HG02973 (cell line): ENCODE data around the gene NXPE3.
"Not testable (repeated sequence)": the region's sequence is repeated elsewhere in the genome, so short reads cannot be mapped to it uniquely, and the experiment has no call there.

Experiments
- ATAC-seq: cut with Tn5 transposase; IDR thresholded peaks from one replicate; pipeline ENCODE4 v1.9.1; 2021; ENCODE audit warnings: moderate library complexity; ENCODE audit not compliant: unreplicated experiment

The NXPE3 gene

DNA sequence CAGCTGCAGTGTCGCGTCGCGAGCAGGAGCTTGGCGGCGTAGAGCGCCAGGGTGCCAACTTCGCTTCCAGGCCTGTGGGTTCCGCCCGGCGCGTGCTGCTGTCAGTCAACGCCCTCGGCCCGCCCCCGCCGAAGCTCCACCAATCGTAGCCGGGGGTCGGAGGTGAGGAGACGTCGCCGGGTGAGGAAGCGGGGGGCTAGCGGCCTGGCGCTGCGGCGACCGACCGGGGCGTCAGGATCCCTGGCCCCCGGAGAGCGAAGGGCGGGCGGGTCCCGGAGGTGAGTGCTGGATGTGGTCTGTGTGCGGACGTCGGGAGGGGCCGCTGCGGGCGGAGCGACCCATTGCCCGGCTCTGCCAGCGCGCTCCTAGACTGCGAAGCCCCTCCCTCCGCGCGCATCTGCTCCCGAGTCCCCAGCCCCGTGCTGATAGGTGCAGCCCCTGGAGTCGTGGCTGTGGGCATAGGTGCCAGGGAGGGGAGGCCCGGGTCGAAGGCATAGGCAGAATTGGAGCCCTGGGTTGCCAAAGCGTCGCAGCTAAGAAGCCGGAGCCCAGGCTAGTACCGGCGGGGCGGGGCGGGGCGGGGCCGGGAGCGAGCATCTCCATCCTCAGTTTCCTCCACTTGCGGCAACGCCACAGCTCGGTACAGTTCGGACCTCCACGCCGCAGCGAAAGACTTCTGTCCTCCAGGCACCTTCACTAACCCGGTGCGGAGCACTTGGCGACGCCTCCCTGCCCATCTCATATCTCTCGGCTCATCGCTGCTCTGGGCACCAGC lies at the start of gene NXPE3:
NXPE3 (plus strand) TSS at position 165 of the 775 bp plus-strand sequence. CDS start 6,386 bp downstream, outside the sequence.
- peak; percentile 96 for ATAC-seq

DNA sequence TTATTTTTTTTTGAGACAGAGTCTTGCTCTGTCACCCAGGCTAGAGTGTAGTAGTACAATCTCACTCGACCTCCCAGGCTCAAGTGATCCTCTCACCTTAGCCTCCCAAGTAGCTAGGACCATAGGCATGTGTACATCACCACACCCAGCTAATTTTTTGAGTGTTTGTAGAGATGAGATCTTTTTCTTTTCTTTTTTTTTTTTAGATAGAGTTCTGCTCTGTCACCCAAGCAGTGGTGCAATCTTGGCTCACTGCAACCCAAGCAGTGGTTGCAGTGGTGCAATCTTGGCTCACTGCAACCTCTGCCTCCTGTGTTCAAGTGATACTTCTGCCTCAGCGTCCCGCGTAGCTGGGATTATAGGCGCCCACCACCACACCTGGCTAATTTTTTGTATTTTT lies 49.4 kb upstream of the NXPE3 start:
- no peak for ATAC-seq

DNA sequence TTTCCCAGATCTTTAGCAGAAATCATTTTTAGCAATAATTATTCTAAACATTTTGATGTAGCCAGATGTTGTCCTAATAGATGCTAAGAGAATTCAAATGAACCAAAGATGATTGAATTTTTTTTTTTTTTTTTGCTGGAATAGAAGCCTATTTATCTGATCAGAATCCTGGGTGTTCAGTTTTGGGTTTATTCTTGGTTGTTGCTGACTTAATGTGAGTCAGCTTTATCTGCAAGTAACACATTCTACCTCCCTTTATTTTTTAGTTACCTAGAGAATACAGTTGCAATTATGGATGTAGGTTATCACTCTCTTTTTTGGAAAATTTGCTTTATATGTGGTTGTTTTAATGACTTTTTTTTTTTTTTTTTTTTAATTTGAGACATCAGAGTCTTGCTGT lies 48.2 kb upstream of the NXPE3 start:
- no peak for ATAC-seq

DNA sequence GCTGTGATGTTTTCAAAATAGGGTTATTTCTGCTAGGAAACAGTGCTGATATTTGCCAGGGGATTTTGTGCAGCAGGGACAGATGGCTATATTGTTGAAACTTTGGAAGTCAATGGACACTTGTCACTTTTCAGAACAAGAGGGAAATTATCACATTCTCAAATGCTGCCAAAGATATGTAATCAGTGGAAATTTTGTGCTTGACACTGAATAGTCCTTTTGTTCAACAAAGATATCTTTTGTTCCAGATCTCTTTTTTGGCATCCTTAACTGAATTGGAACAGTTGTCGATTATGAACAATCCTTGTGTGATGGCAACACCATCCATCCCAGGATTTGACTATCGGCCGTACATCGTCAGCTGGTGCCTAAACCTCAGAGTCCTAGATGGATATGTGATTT lies 46.8 kb upstream of the NXPE3 start:
- no peak for ATAC-seq

DNA sequence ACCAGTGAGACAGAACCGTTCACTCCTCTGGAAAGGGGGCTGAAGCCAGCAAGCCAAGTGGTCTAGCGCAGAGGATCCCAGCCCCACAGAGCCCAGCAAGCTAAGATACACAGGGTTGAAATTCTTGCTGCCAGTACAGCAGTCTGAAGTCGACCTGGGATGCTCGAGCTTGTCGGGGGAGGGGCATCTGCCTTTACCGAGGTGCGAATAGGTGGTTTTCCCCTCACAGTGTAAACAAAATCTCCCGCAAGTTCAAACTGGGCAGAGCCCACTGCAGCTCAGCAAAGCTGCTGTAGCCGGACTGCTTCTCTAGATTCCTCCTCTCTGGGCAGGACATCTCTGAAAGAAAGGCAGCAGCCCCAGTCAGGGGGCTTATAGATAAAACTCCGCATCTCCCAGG lies 43.2 kb upstream of the NXPE3 start:
- no peak for ATAC-seq

DNA sequence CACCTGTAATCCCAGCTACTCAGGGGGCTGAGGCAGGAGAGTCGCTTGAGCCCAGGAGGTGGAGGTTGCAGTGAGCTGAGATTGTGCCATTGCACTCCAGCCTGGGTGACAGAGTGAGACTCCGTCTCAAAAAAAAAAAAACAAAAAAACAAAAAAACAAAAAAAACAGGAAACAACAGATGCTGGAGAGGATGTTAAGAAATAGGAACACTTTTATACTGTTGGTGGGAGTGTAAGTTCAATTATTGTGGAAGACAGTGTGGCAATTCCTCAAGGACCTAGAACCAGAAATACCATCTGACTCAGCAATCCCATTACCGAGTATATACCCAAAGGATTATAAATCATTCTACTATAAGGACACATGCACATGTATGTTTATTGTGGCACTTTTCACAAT lies 37.1 kb upstream of the NXPE3 start:
- not testable (repeated sequence) for ATAC-seq

DNA sequence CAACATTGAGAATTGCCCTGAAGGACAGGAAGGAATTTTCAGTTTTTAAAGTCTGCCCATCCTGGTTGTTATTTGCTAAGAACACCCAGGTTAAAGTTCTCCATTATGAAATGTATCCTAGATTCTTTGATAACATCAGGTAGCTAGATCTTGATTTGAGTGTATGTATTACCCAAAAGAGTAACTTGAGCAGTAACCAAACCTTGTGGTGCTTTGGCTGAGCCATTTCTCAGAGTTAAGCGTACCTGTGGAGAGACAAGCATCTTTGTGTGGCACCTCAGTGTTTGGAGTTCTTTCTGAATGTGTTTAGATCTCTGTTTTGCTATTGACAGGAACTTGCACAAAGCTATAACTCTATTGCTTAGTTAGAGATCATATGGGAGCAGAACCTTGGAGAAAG lies 34.2 kb upstream of the NXPE3 start:
- no peak for ATAC-seq

DNA sequence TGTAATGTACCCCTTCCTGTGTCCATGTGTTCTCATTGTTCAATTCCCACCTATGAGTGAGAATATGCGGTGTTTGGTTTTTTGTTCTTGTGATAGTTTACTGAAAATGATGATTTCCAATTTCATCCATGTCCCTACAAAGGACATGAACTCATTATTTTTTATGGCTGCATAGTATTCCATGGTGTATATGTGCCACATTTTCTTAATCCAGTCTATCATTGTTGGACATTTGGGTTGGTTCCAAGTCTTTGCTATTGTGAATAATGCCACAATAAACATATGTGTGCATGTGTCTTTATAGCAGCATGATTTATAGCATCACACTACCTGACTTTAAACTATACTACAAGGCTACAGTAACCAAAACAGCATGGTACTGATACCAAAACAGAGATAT lies 33.1 kb upstream of the NXPE3 start:
- ATAC-seq, result not testable (repeated sequence)

DNA sequence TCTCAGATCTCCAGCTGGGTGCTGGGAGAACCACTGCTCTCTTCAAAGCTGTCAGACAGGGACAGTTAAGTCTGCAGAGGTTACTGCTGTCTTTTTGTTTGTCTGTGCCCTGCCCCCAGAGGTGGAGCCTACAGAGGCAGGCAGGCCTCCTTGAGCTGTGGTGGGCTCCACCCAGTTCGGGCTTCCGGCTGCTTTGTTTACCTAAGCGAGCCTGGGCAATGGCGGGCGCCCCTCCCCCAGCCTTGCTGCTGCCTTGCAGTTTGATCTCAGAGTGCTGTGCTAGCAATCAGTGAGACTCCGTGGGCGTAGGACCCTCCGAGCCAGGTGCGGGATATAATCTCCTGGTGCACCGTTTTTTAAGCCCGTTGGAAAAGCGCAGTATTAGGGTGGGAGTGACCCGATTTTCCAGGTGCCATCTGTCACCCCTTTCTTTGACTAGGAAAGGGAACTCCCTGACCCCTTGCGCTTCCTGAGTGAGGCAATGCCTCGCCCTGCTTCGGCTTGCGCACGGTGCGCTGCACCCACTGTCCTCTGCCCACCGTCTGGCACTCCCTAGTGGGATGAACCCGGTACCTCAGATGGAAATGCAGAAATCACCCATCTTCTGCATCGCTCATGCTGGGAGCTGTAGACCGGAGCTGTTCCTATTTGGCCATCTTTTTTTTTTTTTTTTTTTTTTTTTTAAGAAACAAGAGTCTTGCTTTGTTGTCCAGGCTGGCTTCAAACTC lies 25.5 kb upstream of the NXPE3 start:
- ATAC-seq, result not testable (repeated sequence)

DNA sequence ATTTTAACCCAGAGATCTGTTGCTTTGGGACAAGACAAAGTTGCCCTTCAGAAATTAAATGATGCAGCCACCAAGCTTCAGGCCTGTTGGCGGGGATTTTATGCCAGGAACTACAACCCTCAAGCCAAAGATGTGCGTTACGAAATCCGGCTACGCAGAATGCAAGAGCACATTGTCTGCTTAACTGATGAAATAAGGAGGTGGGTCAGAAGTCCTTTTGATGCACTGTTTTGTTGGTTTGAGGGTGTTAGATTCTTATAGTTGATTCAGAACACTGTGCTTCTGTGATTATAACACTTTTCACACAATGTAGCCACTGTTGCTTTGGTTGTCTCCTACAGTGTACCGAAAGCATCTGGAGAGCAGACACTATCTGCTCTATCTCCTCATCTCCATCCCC lies 20.8 kb upstream of the NXPE3 start:
- ATAC-seq, result no peak

DNA sequence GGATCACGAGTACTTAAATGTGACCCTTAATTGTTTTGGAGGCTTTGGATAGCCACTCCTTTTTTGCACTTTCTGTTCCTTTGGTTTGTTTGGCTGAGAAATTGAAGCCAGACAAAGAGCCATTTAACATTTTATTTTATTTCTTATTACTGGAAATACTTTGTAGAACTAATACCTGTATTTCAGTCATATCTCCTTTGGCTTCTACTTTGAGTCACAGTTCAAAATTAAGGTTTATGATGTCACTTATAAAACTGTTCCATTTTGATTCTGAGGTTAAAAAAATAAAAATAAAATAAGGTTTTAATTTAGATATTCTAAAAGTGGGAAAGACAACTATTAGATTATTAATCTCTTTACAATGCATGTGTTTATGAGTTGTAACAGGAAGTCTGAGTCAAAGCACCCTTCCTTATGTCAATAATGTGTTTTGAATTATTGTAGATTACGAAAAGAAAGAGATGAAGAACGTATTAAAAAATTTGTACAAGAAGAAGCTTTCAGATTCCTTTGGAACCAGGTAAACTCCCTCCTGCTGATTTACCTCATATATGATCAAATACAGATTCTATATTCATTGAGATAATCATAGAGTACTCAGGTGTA lies 16.9 kb upstream of the NXPE3 start:
- no peak for ATAC-seq

DNA sequence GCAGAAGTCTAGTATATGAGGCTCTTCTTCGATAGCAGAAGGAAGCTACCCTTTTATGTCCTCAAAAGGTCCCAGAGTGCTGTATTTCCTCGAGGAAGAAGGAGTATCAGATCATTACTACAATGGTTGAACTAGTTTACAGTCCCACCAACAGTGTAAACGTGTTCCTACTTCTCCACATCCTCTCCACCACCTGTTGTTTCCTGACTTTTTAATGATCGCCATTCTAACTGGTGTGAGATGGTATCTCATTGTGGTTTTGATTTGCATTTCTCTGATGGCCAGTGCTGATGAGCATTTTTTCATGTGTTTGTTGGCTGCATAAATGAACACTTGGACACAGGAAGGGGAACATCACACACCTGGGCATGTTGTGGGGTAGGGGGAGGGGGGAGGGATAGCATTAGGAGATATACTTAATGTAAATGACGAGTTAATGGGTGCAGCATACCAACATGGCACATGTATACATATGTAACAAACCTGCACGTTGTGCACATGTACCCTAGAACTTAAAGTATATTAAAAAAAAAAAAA lies 1.2 kb upstream of the NXPE3 start:
- not testable (repeated sequence) for ATAC-seq

DNA sequence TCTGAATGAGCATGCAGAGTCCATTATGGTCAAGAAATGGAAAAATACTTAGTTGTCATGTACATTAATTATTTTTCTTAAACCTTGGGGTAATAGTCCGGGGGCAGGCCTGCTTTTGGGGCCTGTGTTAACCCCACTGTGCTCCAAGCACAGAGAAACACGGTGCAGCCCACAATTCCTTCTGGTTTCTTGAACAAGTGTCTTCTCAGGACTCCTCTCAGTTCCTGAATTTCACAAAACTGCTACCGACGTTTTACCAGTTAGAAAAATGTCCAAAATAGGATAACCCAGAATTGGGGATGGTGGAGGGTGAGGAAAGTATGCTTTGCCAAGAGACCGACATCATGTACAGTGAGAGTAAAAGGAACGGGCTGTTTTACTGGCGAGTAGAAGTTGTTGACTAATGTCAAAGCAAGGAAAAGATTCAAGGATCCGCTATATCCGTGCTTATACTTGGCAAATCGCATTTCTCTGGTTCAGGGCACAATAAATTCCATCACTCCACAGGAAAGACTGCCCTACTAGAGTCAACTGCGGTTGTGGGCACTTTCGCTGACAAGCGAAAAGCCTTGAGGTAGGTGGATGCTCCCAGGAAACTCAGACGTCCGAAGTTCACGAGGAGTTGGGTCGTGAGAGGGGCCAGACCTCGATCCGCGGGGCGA lies 495 bp upstream of the NXPE3 start:
- no peak for ATAC-seq

DNA sequence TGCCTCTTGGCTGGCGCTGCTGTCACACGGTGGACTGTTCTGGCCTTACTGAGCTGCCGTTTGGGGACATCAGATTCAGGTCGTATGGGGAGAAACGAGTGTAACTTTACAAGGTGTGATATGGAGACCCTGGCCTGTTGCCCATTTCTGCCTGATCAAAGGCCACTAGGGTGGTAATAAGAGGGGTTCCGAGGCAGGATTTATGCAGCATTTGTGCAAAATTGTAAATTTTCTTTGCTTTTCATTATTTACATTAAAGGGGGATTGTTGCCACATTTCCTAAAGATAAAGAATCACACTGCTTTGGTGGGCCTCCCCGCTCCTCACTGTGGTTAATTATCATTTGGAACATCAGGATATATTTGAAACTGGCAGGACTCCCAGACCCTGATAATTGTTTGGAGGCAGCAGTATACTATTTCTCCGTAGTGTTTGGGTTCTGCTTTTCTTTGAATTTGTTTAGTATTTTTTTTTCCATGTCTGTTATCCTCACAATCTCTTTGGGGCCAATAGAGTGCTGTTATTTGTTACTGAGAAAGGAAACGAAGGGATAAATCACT lies 891 bp downstream of the NXPE3 start:
- no peak for ATAC-seq

DNA sequence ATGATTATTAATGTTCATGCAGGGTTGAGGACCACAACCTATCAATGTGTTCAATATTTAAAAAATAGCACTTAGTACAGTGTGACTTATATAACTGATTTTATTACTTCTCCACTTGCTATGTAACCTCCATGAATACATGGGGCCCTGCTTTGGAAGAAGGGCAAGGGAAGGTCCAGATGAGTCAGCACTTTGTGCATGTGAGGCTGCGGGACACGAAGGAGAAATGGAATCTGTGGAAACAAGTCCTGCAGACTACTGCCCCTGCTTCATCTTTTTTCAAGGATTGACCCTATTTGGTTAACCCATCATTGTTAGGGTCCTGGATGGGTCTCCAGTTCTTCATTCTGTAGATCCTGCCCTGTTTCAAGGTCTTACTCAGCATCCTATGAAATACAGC lies 1.6 kb downstream of the NXPE3 start:
- ATAC-seq, result no peak

DNA sequence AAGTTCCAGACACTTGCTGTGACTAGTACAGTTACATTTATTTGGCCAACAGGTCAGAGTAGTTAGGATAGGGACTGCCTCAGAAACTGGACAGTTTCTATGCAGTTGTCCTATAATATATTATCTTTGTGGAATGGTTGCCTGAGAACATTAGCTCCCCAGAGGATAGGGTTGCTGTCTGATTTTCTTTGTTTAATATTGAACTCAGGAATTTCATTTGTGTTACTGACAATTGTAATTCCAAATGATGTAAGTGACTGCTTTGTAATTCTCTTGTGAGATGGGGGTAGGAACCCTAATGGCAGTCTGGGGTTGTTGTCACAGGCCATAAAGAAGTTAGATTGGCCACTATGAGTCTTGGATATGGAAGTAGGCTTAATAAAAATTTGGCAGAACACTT lies 2.2 kb downstream of the NXPE3 start:
- no peak for ATAC-seq

DNA sequence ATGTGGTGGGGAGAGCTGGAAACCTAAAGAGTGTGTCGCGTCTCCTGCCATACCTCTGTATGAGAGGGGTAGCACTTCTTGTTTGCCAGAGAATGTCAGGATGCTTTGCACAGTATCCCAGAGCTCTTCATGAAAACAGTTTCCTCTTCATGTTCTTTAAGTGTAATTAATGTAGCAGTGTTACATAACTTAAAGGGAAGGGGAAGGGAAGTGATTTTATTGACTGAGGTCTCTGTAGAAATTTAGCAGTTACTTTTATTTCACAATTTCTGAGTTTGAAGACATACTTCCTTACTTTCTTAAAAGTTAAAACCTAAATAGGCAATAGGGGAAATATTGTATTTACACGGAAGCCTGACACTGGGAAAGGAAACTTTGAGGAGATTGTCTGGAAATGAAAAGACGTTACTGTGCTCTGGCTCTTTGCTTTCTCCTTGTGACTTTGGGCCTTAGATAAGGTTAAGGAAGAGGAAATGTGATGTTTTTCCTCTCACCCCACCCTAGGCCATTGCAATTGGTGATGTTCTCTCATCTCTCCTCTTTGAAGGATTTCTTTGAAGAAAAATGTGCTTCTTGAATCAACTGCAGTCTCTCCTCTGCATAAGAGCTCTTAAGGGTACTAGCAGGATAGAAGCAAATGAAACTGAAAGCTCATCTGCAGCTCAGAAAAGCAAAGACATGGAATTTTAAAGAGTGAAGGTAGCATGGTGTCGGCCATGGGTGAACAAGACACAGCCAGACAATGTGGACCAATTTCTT lies 6.0 kb downstream of the NXPE3 start:
- ATAC-seq, result no peak

DNA sequence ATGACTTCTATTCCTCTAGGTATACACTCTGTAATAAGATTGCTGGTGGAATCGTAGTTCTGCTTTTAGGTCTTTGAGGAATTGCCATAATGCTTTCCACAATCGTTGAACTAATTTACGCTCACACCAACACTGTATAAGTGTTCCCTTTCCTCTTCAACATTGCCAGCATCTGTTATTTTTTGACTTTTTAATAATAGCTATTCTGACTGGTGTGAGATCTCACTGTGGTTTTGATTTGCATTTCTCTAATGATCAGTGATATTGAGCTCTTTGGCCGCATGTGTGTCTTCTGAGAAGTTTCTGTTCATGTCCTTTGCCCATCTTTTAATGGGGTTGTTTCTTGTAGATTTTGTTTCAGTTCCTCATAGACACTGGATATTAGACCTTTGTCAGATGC lies 12.8 kb downstream of the NXPE3 start:
- ATAC-seq, result peak; percentile 97

DNA sequence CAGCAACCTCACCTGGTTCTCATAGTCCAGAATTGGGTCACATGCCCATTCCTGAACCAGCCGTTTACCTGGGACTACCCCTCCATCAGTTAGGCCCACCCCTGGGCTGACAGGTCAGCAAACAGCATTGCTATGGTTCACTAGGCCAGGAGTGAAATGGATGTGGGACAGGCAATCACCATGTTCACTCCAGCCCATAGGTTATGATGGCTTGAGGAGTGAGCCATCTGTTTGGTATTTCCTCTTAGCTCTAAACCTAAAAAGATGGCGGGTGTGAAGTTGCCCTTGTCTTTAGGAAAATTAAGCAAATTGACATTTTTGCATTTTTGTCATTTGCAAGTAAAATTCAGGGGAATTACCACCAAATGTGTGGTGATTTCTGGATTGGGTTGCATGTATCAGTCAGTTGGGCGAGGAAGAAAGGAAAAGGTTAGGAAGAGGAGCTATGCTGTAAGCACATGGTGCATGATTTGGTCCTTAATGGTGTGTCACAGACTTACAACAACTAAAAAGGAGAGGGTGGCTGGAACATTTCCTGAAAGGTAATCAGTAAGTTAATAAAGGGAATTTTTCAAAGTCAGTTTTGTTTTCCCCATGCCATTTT lies 17.2 kb downstream of the NXPE3 start:
- no peak for ATAC-seq

DNA sequence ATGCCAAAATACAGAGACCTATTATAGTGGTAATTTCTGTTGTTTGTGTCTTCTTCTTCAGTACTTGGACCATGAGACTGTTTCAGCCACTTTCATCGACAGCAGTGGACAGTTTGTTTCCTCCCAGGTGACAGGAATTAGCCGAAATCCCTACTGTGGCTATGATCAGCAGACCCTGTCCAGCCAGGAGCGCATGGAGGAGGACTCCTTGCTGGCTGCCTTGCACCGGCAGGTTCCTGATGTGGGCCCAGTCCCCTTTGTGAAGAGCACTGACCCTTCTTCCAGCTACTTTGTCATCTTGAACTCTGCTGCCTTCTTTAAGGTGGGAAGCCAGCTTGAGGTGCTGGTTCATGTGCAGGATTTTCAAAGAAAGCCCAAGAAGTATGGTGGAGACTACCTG lies 22.2 kb downstream of the NXPE3 start:
- no peak for ATAC-seq
